Stomach (tissue), 9 donors: ENCODE data around the gene OR4E1. TPM values are rescaled to one million over a fixed set of nuclear protein-coding genes. Genes with fewer than 3 reads are reported as not detected.

Source experiments
- DNase-seq, 2 donors: peaks; one replicate each; pipeline versions ENCODE4 v3.0.0 to v3.0.0-alpha.2; 2013 to 2019
- H3K27ac ChIP-seq, 5 donors: fragments of 200-600 bp in 4 of 5; sonication (generic) in 4 of 5; one replicate each; pipeline ENCODE4 v1.5.1; 2013 to 2019; ENCODE audit warnings: mild to moderate bottlenecking in 1 of 5, moderate library complexity in 1 of 5
- H3K27me3 ChIP-seq, 3 donors: fragments of 200-600 bp; sonication (generic); one replicate each; pipeline ENCODE4 v1.5.1; 2017 to 2019; ENCODE audit warnings: mixed run types in 1 of 3
- H3K36me3 ChIP-seq, 4 donors: fragments of 200-600 bp; sonication (generic); 1 replicate in 3 of 4; 2 replicates in 1 of 4; pipeline ENCODE4 v1.5.1; 2016 to 2019
- H3K4me1 ChIP-seq, 4 donors: fragments of 200-600 bp; sonication (generic); one replicate each; pipeline ENCODE4 v1.5.1; 2016 to 2019
- H3K4me3 ChIP-seq, 4 donors: fragments of 200-600 bp; sonication (generic) in 3 of 4; one replicate each; pipeline ENCODE4 v1.5.1; 2016 to 2019; ENCODE audit warnings: mild to moderate bottlenecking in 1 of 4
- H3K9me3 ChIP-seq, 4 donors: fragments of 200-600 bp; sonication (generic); one replicate each; pipeline ENCODE4 v1.5.1; 2016 to 2019
- CTCF ChIP-seq, 7 experiments: fragments of 450-650 bp in 4 of 7; fragments of 200-600 bp in 3 of 7; sonication (generic) in 3 of 7; IDR thresholded peaks; one replicate each; pipeline ENCODE4 v1.5.1; 2016 to 2019; ENCODE audit warnings: antibody characterized with exemption in 7 of 7, control low read depth in 2 of 7, mild to moderate bottlenecking in 1 of 7
- EP300 ChIP-seq: sonication (generic); formaldehyde crosslinking; IDR thresholded peaks from one replicate; pipeline ENCODE4 v1.6.1; 2017; ENCODE audit warnings: antibody characterized with exemption
- POLR2A ChIP-seq, 4 donors: fragments of 450-650 bp; IDR thresholded peaks; one replicate each; pipeline ENCODE4 v1.6.1; 2016; ENCODE audit warnings: antibody characterized with exemption in 4 of 4, control low read depth in 2 of 4, mild to moderate bottlenecking in 1 of 4, moderate library complexity in 1 of 4
- POLR2AphosphoS5 ChIP-seq, 3 donors: sonication (generic); formaldehyde crosslinking; IDR thresholded peaks; one replicate each; pipeline ENCODE4 v1.6.1; 2016; ENCODE audit warnings: antibody characterized with exemption in 3 of 3
- WGBS, 5 donors: extraction: QIAGEN DNeasy Blood & Tissue Kit in 3 of 5; methylation state at CpG; one replicate each; pipeline versions ENCODE4 v1.1.5 to v1.1.7; 2013 to 2018; 5-methylcytosine and 5-hydroxymethylcytosine counted together
- intact Hi-C: fragments of 100-400 bp; cut with DNase I; formaldehyde crosslinking; loops from one replicate; pipeline ENCODE4 v1.15.1; 2023; ENCODE audit warnings: low total_unique reads
- polyA plus RNA-seq, 3 donors: library from polyadenylated mRNA; stranded (reverse); fragments of 200-250 nt; gene quantifications; one replicate each; pipeline ENCODE4 v1.2.3, GENCODE V29; 2013
- total RNA-seq, 5 donors: library from RNA; depleted of rRNA; stranded (reverse); fragments of >200 nt; gene quantifications; one replicate each; pipeline versions ENCODE4 v1.1.0 to v1.2.3, GENCODE V29; 2014 to 2016
- donor health status: healthy with polysubstance abuse.
- donor health status: Bipolar disorder and iron deficiency.
- donor health status: healthy.

OR4E1 gene
- total and polyA plus RNA-seq, 8 donors, result not detected

GRCh38 chr14:21669284-21669683, 4.3 kb downstream of the OR4E1 start:
- no peaks in the 10 kb centered on the region for H3K27me3 ChIP-seq
- peaks cover 0 to 2% (median 0%) of the 10 kb centered on the region in 4 donors for H3K9me3 ChIP-seq
- TF ChIP-seq CTCF (IDR thresholded peaks at IDR 0.05) (no peak), EP300 (no peak), POLR2A (IDR thresholded peaks at IDR 0.05) (no peak), POLR2AphosphoS5 (IDR thresholded peaks at IDR 0.05) (no peak)
- H3K36me3 ChIP-seq, result no peaks in the 10 kb centered on the region
- no peak for DNase-seq
- no peak overlapping the region for H3K4me3 ChIP-seq
- intact Hi-C loops, result no loop called here
- H3K4me1 ChIP-seq, result no peaks in the 10 kb centered on the region
- H3K27ac ChIP-seq, result no peak overlapping the region

GRCh38 chr14:21668377-21668776, 5.2 kb downstream of the OR4E1 start:
- Histone ChIP-seq H3K27me3 (no peaks in the 10 kb centered on the region), H3K36me3 (no peaks in the 10 kb centered on the region), H3K27ac (no peak overlapping the region), H3K4me3 (no peak overlapping the region), H3K9me3 (peaks cover 0 to 10% (median 0%) of the 10 kb centered on the region in 4 donors), H3K4me1 (no peaks in the 10 kb centered on the region)
- intact Hi-C loops, result no loop called here
- no peak for DNase-seq
- TF ChIP-seq CTCF (IDR thresholded peaks at IDR 0.05) (no peak), POLR2A (IDR thresholded peaks at IDR 0.05) (no peak), EP300 (no peak), POLR2AphosphoS5 (IDR thresholded peaks at IDR 0.05) (no peak)
- WGBS, 5 donors, result 69 to 72% (median 70%) methylated on average over 3 of the region's 3 CpGs

GRCh38 chr14:21656980-21657379, 16.6 kb downstream of the OR4E1 start:
- no peak for DNase-seq
- Histone ChIP-seq H3K27ac (no peak overlapping the region), H3K36me3 (no peaks in the 10 kb centered on the region), H3K4me3 (no peak overlapping the region), H3K9me3 (no peaks in the 10 kb centered on the region), H3K27me3 (peaks cover 0 to 4% (median 0%) of the 10 kb centered on the region in 3 donors), H3K4me1 (no peaks in the 10 kb centered on the region)
- TF ChIP-seq CTCF (IDR thresholded peaks at IDR 0.05) (no peak), POLR2AphosphoS5 (IDR thresholded peaks at IDR 0.05) (no peak), EP300 (no peak), POLR2A (IDR thresholded peaks at IDR 0.05) (no peak)
- intact Hi-C loops, result no loop called here
- 47 to 98% (median 60%) methylated on average over 1 of the region's 1 CpG for WGBS, 5 donors

GRCh38 chr14:21654215-21654614, 19.4 kb downstream of the OR4E1 start:
- no peaks in the 10 kb centered on the region for H3K36me3 ChIP-seq
- H3K9me3 ChIP-seq, result no peaks in the 10 kb centered on the region
- no peak overlapping the region for H3K27ac ChIP-seq
- no peak for DNase-seq
- no peaks in the 10 kb centered on the region for H3K4me1 ChIP-seq
- 89 to 100% (median 96%) methylated on average over 5 of the region's 5 CpGs for WGBS, 5 donors
- TF ChIP-seq CTCF (IDR thresholded peaks at IDR 0.05) (no peak), EP300 (no peak), POLR2A (IDR thresholded peaks at IDR 0.05) (no peak), POLR2AphosphoS5 (IDR thresholded peaks at IDR 0.05) (no peak)
- no peak overlapping the region for H3K4me3 ChIP-seq
- H3K27me3 ChIP-seq, result peaks cover 0 to 4% (median 0%) of the 10 kb centered on the region in 3 donors
- intact Hi-C loops, result no loop called here
